ENCODE results near the gene ABCG8.

GRCh38 chr2:43906448-43907109 lies 67.8 kb downstream of the ABCG8 start:
- TF ChIP-seq CTCF (IDR thresholded peaks at IDR 0.05), result no peak
- no peak for TF ChIP-seq POLR2AphosphoS5 (IDR thresholded peaks at IDR 0.05)
- TF ChIP-seq POLR2A (IDR thresholded peaks at IDR 0.05), result no peak
